Transverse colon (tissue), 4 donors: Measurements from ENCODE around the gene OTC. TPM values are rescaled to one million over a fixed set of nuclear protein-coding genes. Genes with fewer than 3 reads are reported as not detected.

Source experiments
- DNase-seq: peaks from one replicate; pipeline ENCODE4 v3.0.0-alpha.2; 2019
- H3K27ac ChIP-seq, 4 donors: fragments of 200-600 bp; sonication (generic); 2 replicates each; pipeline ENCODE4 v1.5.1; 2016 to 2018; ENCODE audit warnings: inconsistent platforms in 4 of 4
- H3K27me3 ChIP-seq: fragments of 200-600 bp; sonication (generic); 2 replicates; pipeline ENCODE4 v1.5.1; 2017; ENCODE audit warnings: inconsistent platforms
- H3K36me3 ChIP-seq, 4 donors: fragments of 200-600 bp; sonication (generic); 2 replicates each; pipeline ENCODE4 v1.5.1; 2017 to 2019; ENCODE audit warnings: inconsistent platforms in 4 of 4
- H3K4me1 ChIP-seq, 4 donors: fragments of 200-600 bp; sonication (generic); 2 replicates each; pipeline ENCODE4 v1.5.1; 2017 to 2020; ENCODE audit warnings: inconsistent platforms in 4 of 4
- H3K4me3 ChIP-seq, 4 donors: fragments of 200-600 bp; sonication (generic); 1 replicate in 1 of 4; 2 replicates in 3 of 4; pipeline versions ENCODE4 v1.5.1 to v1.6.1; 2017 to 2019; ENCODE audit warnings: inconsistent platforms in 4 of 4
- H3K9me3 ChIP-seq, 2 donors: fragments of 200-600 bp; sonication (generic); 2 replicates each; pipeline ENCODE4 v1.5.1; 2017 to 2019; ENCODE audit warnings: inconsistent platforms in 2 of 2
- EP300 ChIP-seq: sonication (generic); formaldehyde crosslinking; IDR thresholded peaks from one replicate; pipeline ENCODE4 v1.6.1; 2017; ENCODE audit warnings: antibody characterized with exemption, low read depth
- POLR2A ChIP-seq: fragments of 450-650 bp; IDR thresholded peaks from one replicate; pipeline ENCODE4 v1.6.1; 2016; ENCODE audit warnings: antibody characterized with exemption, mild to moderate bottlenecking, moderate library complexity
- POLR2AphosphoS5 ChIP-seq, 3 donors: sonication (generic); formaldehyde crosslinking; IDR thresholded peaks; one replicate each; pipeline ENCODE4 v1.6.1; 2016; ENCODE audit warnings: antibody characterized with exemption in 3 of 3
- WGBS, 2 donors: methylation state at CpG; one replicate each; pipeline ENCODE4 v1.1.5; 2018; ENCODE audit warnings: low coverage in 1 of 2; 5-methylcytosine and 5-hydroxymethylcytosine counted together
- in situ Hi-C, 4 donors: fragments of 200-750 bp; cut with MboI; loops; one replicate each; pipeline versions ENCODE4 v1.15.0 to v1.15.1; 2017; ENCODE audit warnings: low sequenced_read_pairs in 3 of 4, low pct_ligation_motif_present in 1 of 4, low pct_unique_long_range_greater_than_20kb in 1 of 4
- intact Hi-C: fragments of 100-400 bp; cut with DNase I; formaldehyde crosslinking; loops from one replicate; pipeline ENCODE4 v1.15.1; 2023; ENCODE audit warnings: low total_unique reads
- total RNA-seq, 4 donors: library from RNA; depleted of rRNA; stranded (reverse); fragments of >200 nt; gene quantifications; one replicate each; pipeline ENCODE4 v1.1.0, GENCODE V29; 2016
- TF ChIP-seq, protein P1 (sequence below), 5 experiments: fragments of 200-600 bp in 3 of 5; fragments of 450-650 bp in 2 of 5; sonication (generic) in 3 of 5; IDR thresholded peaks; 1 replicate in 2 of 5; 2 replicates in 3 of 5; pipeline ENCODE4 v1.5.1; 2016 to 2017; ENCODE audit warnings: antibody characterized with exemption in 5 of 5, inconsistent platforms in 3 of 5, mild to moderate bottlenecking in 2 of 5, moderate library complexity in 1 of 5

OTC gene
- total RNA-seq, 4 donors from 2014 or later: 0.95 to 1.4 TPM; not detected in 2

DNA sequence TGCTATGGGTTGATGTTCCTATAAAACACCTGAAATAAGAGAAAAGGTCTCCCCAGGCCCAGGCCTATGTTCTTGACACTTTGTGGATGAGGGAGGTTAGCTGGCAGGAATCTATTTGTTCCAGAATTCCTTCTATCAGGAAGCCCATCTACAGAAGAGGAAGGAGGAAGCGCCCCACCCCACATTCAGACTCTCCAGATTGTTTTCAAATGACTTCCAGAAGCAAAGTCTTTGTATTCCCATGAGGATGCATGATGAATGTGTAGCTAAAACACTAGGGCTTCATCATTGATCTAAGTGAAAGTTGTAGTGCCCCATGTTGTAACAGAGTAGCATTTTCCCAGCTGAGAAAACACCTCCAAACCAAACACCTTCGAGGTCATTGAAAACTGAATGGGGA is 16.4 kb downstream of the OTC start:
- Histone ChIP-seq H3K4me1 (no peaks in the 10 kb centered on the region), H3K27me3 (no peaks in the 10 kb centered on the region), H3K4me3 (no peak overlapping the region), H3K27ac (no peak overlapping the region), H3K9me3 (no peaks in the 10 kb centered on the region), H3K36me3 (no peaks in the 10 kb centered on the region)
- intact Hi-C loops: no loop called here
- 56 to 100% methylated on average over 1 to 2 of the region's 2 CpGs for WGBS, 2 donors
- DNase-seq: no peak
- TF ChIP-seq POLR2AphosphoS5 (IDR thresholded peaks at IDR 0.05) (no peak), EP300 (no peak), POLR2A (no peak)
- TF ChIP-seq, protein P1, sequence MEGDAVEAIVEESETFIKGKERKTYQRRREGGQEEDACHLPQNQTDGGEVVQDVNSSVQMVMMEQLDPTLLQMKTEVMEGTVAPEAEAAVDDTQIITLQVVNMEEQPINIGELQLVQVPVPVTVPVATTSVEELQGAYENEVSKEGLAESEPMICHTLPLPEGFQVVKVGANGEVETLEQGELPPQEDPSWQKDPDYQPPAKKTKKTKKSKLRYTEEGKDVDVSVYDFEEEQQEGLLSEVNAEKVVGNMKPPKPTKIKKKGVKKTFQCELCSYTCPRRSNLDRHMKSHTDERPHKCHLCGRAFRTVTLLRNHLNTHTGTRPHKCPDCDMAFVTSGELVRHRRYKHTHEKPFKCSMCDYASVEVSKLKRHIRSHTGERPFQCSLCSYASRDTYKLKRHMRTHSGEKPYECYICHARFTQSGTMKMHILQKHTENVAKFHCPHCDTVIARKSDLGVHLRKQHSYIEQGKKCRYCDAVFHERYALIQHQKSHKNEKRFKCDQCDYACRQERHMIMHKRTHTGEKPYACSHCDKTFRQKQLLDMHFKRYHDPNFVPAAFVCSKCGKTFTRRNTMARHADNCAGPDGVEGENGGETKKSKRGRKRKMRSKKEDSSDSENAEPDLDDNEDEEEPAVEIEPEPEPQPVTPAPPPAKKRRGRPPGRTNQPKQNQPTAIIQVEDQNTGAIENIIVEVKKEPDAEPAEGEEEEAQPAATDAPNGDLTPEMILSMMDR (IDR thresholded peaks at IDR 0.05): no peak
- in situ Hi-C loops: loop anchor here in 1 of 4 donors (25.0 kb wide), 1 partner anchor 106 kb away; no protein-coding TSS in a partner anchor

DNA sequence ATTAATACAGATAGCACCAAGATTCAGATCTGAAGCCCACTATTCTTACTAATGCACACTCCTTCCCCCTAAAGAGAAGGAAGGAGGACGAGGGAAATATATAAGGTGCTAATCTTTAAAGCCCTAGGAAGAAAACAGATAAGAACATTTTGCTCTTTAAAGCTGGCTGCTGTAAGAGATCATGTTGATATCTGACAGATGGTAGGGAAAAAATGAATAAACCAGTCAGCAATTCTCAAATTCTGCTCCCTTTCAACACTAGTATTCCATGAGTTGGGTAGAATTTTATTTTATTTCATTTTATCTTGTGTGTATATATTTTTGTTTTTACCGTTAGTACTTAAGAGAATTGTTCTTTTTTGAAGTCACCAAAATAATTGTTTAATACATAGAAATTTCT is 19.2 kb downstream of the OTC start:
- Histone ChIP-seq H3K4me3 (no peak overlapping the region), H3K36me3 (no peaks in the 10 kb centered on the region), H3K27ac (no peak overlapping the region), H3K27me3 (no peaks in the 10 kb centered on the region), H3K9me3 (no peaks in the 10 kb centered on the region), H3K4me1 (no peaks in the 10 kb centered on the region)
- WGBS, 2 donors: 54 to 71% methylated on average over 2 of the region's 2 CpGs
- in situ Hi-C loops (loop anchor here in 1 of 4 donors (25.0 kb wide), 1 partner anchor 109 kb away; no protein-coding TSS in a partner anchor), intact Hi-C loops (no loop called here)
- TF ChIP-seq POLR2AphosphoS5 (IDR thresholded peaks at IDR 0.05) (no peak), EP300 (no peak), POLR2A (no peak)
- TF ChIP-seq, protein P1 (IDR thresholded peaks at IDR 0.05): no peak
- no peak for DNase-seq

DNA sequence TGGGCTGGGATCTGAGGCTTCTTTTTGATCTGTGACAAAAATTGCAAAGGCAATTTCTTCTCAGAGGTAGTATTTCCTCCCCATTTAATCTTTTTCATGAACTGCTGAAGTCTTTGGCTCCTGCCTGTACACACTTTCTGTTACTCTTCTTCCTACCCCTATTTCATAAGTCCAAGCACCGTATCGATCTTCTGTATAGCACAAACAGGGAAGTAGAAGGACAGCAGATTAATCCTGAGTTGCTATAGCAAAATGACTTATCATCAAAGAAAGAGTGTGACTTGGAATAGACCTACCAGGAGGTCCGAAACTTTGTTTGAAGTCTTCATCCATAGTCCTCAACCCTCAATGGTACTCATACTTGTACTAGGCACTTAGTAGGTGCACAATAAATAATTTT is 22.0 kb downstream of the OTC start:
- in situ Hi-C loops (loop anchor here in 1 of 4 donors (25.0 kb wide), 1 partner anchor 112 kb away; no protein-coding TSS in a partner anchor), intact Hi-C loops (no loop called here)
- Histone ChIP-seq H3K27ac (no peak overlapping the region), H3K36me3 (no peaks in the 10 kb centered on the region), H3K4me1 (no peaks in the 10 kb centered on the region), H3K4me3 (no peak overlapping the region), H3K27me3 (no peaks in the 10 kb centered on the region), H3K9me3 (no peaks in the 10 kb centered on the region)
- no peak for DNase-seq
- TF ChIP-seq POLR2A (no peak), POLR2AphosphoS5 (IDR thresholded peaks at IDR 0.05) (no peak)
- WGBS, 2 donors: 87 to 94% methylated on average over 2 to 3 of the region's 3 CpGs

DNA sequence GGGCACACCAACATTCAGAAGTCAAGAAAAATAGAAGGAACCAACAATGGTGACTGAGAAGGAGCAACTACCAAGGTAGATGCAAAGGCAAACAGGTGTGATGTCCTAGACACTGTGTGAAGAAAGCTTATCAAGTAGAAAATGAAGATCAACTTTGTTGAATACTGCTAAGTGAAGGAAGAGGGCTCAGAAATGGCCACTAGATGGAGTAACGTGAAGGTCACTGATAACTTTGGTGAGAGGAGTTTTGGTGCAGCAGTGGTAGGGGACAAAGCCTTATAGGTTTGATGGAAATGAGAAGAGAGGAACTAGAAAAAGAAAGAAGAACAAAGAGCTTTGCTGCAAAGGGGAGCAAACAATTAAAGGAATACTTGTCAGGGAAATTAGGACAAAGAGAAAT is 23.5 kb downstream of the OTC start:
- WGBS, 2 donors: 0 to 6% methylated on average over 1 of the region's 1 CpG
- H3K4me3 ChIP-seq: no peak overlapping the region
- H3K4me1 ChIP-seq: no peaks in the 10 kb centered on the region
- H3K9me3 ChIP-seq: no peaks in the 10 kb centered on the region
- H3K27me3 ChIP-seq: no peaks in the 10 kb centered on the region
- in situ Hi-C loops (no loop called here), intact Hi-C loops (no loop called here)
- DNase-seq: no peak
- no peak overlapping the region for H3K27ac ChIP-seq
- TF ChIP-seq EP300: no peak
- TF ChIP-seq, protein P1 (IDR thresholded peaks at IDR 0.05): peak in 3 of 5 experiments; percentile 17 to 30 (median 25)
- H3K36me3 ChIP-seq: no peaks in the 10 kb centered on the region

DNA sequence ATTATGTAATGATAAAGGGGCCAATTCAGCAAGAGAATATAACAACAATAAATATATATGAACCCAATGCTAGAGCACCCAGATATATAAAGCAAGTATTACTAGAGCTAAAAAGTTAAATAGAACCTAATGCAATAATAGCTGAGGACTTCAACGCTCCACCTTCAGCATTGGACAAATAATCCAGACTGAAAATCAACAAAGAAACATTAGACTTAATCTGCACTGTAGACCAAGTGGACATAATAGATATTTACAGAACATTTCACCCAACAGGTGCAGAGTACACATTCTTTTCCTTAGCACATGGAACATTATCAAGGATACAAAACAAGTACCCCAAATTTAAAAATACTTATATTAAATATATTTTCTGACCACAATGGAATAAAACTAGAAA is 24.3 kb downstream of the OTC start:
- in situ Hi-C loops: no loop called here
- 60% methylated on average over 1 of the region's 1 CpG; no CpG with 5 or more reads in 1 of the 2 donors for WGBS, 2 donors

More for the DNA sequence above, 24.3 kb downstream of the OTC start:
- Histone ChIP-seq H3K4me3 (no peak overlapping the region), H3K9me3 (no peaks in the 10 kb centered on the region), H3K36me3 (no peaks in the 10 kb centered on the region), H3K4me1 (no peaks in the 10 kb centered on the region), H3K27ac (no peak overlapping the region), H3K27me3 (no peaks in the 10 kb centered on the region)
- no peak for TF ChIP-seq POLR2A
- TF ChIP-seq, protein P1 (IDR thresholded peaks at IDR 0.05): no peak
- TF ChIP-seq EP300: no peak
- no peak for TF ChIP-seq POLR2AphosphoS5 (IDR thresholded peaks at IDR 0.05)
- intact Hi-C loops: no loop called here
- DNase-seq: no peak
